Bronchial epithelial cell (primary cell): Measurements from ENCODE around the gene KLHDC10. TPM values are rescaled to one million over a fixed set of nuclear protein-coding genes. Genes with fewer than 3 reads are reported as not detected.
A peak's percentile ranks its signal among the peaks of the same experiment; 100 is the strongest.

Experiments
- DNase-seq: peaks from one replicate; pipeline ENCODE4 v3.0.0-alpha.2; 2010; ENCODE audit warnings: low read depth
- FAIRE-seq: peaks from 2 replicates; lab custom pipeline; 2011; peaks lifted over from hg19 to GRCh38; lab: Jason Lieb, UNC
- H3K27me3 ChIP-seq: 2 replicates; pipeline ENCODE4 v1.5.1; 2011; ENCODE audit warnings: low read length; ENCODE audit not compliant: control insufficient read depth, insufficient read depth
- H3K36me3 ChIP-seq: 2 replicates; pipeline ENCODE4 v1.5.1; 2011; ENCODE audit warnings: low read length; ENCODE audit not compliant: control insufficient read depth, insufficient read depth
- H3K4me3 ChIP-seq: 2 replicates; pipeline ENCODE4 v1.5.1; 2011; ENCODE audit warnings: mild to moderate bottlenecking, low read depth, low read length, control low read depth
- total RNA-seq: library from RNA; depleted of rRNA; stranded (reverse); fragments of >200 nt; gene quantifications from 2 replicates; pipeline ENCODE4 v1.2.1, GENCODE V29; 2014
- TF ChIP-seq, protein P1 (sequence below): IDR thresholded peaks from 2 replicates; pipeline ENCODE4 v1.5.1; 2011; ENCODE audit warnings: mild to moderate bottlenecking, moderate library complexity, low read length, control low read depth, inconsistent platforms; ENCODE audit not compliant: insufficient read depth, severe bottlenecking

Gene KLHDC10
- total RNA-seq, 1 donor from 2014 or later: 21.3 TPM

DNA sequence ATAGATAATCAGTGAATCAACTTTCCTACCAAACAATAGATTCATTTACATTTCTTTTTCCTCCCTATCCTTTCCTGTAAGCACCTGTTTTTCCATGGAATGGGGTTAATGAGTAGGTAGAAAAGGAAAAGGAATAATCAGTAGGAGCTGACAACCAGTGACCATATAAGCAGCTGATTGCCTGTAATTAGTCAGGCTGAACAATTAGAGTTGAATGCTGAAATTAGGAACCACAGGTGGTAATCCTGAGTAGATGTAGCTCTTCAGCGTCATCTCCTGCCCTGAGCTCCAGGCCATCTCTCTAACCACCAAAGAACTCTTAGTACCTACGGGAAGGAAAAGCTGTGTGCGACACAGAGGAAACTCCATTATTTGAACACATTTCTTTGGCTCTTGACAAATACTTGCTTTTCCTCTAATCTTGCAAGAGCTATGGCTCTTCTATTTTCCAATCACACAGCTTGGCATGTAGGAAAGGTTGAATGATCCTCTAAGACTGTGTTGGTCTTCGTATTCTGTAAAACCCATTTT lies 63.8 kb downstream of the KLHDC10 start:
- DNase-seq: no peak
- TF ChIP-seq, protein P1, sequence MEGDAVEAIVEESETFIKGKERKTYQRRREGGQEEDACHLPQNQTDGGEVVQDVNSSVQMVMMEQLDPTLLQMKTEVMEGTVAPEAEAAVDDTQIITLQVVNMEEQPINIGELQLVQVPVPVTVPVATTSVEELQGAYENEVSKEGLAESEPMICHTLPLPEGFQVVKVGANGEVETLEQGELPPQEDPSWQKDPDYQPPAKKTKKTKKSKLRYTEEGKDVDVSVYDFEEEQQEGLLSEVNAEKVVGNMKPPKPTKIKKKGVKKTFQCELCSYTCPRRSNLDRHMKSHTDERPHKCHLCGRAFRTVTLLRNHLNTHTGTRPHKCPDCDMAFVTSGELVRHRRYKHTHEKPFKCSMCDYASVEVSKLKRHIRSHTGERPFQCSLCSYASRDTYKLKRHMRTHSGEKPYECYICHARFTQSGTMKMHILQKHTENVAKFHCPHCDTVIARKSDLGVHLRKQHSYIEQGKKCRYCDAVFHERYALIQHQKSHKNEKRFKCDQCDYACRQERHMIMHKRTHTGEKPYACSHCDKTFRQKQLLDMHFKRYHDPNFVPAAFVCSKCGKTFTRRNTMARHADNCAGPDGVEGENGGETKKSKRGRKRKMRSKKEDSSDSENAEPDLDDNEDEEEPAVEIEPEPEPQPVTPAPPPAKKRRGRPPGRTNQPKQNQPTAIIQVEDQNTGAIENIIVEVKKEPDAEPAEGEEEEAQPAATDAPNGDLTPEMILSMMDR: no peak
- FAIRE-seq: no peak
- no peak overlapping the region for H3K4me3 ChIP-seq
- H3K36me3 ChIP-seq: peaks cover 10% of the 10 kb centered on the region
- H3K27me3 ChIP-seq: no peaks in the 10 kb centered on the region

DNA sequence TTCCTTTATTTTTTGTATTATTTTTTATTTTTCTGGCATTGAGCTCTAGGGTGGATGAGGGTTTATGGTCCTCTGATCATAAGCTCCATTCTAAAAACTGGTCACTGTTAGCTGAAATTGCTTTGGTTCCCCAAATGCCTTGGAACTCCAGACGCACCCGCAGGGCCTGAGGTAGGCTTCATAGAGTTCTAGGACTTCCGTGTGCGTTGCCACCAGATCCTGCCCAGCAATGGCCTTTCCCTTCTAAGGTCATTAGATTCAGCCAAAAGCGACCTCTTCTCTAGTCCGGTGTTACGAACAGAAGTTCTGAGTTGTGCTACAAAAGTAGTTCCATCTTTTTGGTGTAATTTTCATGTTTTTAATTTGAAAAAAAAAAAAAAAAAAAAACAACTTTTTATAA lies 64.4 kb downstream of the KLHDC10 start:
- Histone ChIP-seq H3K27me3 (no peaks in the 10 kb centered on the region), H3K4me3 (no peak overlapping the region), H3K36me3 (peaks cover 8% of the 10 kb centered on the region)
- TF ChIP-seq, protein P1: no peak
- no peak for DNase-seq
- no peak for FAIRE-seq

DNA sequence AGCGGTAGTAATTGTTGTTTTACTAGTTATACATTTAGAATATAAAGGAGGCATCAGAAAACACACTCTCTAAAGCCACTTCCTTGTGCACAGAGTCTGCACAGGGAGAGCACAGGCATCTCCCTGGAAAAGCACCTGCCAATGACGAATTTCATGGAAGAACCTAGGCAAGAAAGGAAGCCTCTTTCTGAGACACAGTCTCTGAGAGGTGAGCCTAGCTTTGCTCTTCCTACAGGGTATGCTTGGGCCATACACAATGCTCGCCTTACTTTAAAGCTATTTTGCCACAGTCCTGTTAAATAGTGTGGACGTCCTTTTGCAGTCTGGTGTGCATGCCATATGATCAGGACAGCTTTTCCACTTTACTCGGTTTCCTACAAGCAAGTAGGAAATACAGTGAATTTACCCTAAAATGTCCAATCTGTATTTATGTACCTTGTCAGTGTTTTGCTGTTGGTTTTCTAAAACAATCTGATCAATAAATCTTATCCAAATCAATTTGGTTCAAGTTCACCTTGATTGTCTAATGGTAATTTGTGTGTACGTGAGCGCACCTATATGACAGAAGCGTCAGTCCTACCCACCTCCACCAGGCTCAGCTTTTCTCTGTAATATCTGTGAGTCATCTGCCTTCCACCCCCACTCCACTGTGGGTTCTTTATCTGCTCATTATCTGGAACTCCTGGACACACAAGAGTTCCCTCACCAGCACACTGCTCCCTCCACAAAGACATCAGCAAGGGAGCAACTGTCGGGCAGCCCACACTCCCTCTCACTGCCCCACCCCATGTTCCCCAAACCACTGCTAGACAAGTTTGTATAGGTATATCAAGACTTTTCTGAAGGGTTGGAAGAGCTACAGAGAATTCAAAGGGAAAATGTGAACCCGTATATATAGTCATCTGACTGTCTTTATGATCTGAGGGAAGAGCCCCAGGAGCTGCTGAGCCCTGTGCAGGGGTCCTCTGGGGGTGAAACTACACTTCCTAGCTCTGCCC lies 65.2 kb downstream of the KLHDC10 start:
- FAIRE-seq: no peak
- TF ChIP-seq, protein P1: no peak
- Histone ChIP-seq H3K27me3 (no peaks in the 10 kb centered on the region), H3K4me3 (no peak overlapping the region), H3K36me3 (peaks cover 6% of the 10 kb centered on the region)
- DNase-seq: peak; percentile 5

DNA sequence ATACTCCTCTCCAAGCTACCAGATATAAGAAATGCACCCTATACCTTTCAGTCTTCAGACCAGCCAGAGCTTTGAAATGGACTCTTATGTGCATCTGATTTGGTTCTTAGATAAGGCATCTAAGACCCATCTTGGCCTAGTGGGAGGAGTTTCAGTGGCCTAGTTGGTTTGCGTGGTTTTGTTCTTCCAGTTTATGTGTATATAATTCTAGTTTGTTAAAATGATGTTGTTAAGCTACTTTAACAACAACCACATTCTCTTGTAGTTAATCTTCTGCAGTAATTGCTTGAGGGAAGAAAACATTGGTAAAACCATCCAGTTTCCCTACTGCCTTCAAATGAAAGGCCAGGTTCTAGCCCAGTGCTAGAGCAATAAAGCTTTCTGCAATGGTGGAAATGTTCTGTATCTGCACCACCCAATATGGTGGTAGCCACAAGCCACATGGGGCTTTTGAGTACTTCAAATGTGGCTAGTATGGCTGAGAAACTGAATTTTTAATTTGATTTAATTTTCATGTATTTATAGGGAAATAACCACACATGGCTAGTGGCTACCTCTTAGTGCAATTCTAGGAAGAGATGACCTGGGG lies 66.3 kb downstream of the KLHDC10 start:
- Histone ChIP-seq H3K4me3 (no peak overlapping the region), H3K36me3 (peaks cover 4% of the 10 kb centered on the region), H3K27me3 (no peaks in the 10 kb centered on the region)
- FAIRE-seq (no peak), DNase-seq (no peak)
- TF ChIP-seq, protein P1: no peak

DNA sequence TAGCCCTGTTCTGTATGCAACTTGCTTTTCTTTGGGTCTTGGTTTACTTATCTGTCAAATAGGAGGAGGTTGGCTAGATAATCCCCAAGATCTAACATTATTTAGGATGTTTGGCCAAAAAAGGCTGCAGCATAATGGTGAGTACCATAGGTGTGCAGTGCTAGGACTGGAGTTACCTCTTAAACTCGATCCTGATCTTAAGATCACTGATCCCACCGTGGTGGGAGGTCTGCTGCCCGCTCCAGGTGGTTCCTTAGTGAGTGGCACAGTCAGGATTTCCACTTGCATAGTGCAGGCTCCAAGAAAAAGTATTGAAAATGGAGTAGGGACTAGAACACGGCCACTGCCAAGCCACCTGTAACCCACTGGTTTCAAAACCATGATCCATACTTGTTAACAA lies 66.9 kb downstream of the KLHDC10 start:
- TF ChIP-seq, protein P1: no peak
- Histone ChIP-seq H3K27me3 (no peaks in the 10 kb centered on the region), H3K4me3 (no peak overlapping the region), H3K36me3 (peaks cover 4% of the 10 kb centered on the region)
- DNase-seq (no peak), FAIRE-seq (no peak)
